Measurements from ENCODE around the gene XRCC3. TPM values are rescaled to one million over a fixed set of nuclear protein-coding genes. Genes with fewer than 3 reads are reported as not detected.

The XRCC3 gene
- total and polyA plus RNA-seq, 2 of the 8 experiments (the other 6 are each of a cell fraction or from before 2014, with no cell fraction given), result 36.9 to 41.8 TPM

- Histone ChIP-seq H3K4me2 (ENCODE audit: insufficient read depth in 1 of 2, low read depth in 2 of 2, low read length in 2 of 2) (no peak overlapping the region), H3K4me3 (ENCODE audit: extremely low read depth in 1 of 4, insufficient read depth in 2 of 4, low read depth in 3 of 4, low read length in 4 of 4) (no peak overlapping the region), H3K56ac (replicated peaks; ENCODE audit: insufficient read length, low read depth, low read length) (no peak overlapping the region), H3K23ac (ENCODE audit: insufficient read length) (no peak overlapping the region), H4K20me1 (replicated peaks in 1 of 2; ENCODE audit: control insufficient read depth in 1 of 2, insufficient read depth in 2 of 2, low read length in 2 of 2) (peaks cover 0 to 2% of the 10 kb centered on the region in 2 experiments), H3K23me2 (ENCODE audit: low read depth, low read length) (no peaks in the 10 kb centered on the region), H3K9ac (replicated peaks in 1 of 4; ENCODE audit: extremely low read depth in 1 of 4, low read depth in 3 of 4, low read length in 3 of 4) (no peak overlapping the region), H2BK5ac (ENCODE audit: low read depth, low read length) (no peak overlapping the region), H3K18ac (ENCODE audit: extremely low read depth, low read length) (peak overlapping the region; percentile 6; the same call in 1 of the 2 replicates), H3K79me1 (ENCODE audit: low read depth, low read length) (no peaks in the 10 kb centered on the region), H2AK5ac (ENCODE audit: low read depth, low read length) (no peak overlapping the region), H3K27ac (ENCODE audit: low read depth, low read length) (no peak overlapping the region), H2BK12ac (ENCODE audit: low read depth, low read length) (no peak overlapping the region), H2BK15ac (ENCODE audit: low read length) (no peak overlapping the region), H2BK20ac (ENCODE audit: low read length) (no peak overlapping the region), H4K5ac (ENCODE audit: insufficient read length, low read depth, low read length) (no peak overlapping the region), H3K4me1 (replicated peaks in 1 of 4; ENCODE audit: control insufficient read depth in 3 of 4, insufficient read depth in 4 of 4, low read length in 3 of 4) (peaks cover 0 to 3% (median under 1%) of the 10 kb centered on the region in 4 experiments; a peak in 2 of 7 replicates), H3K9me3 (ENCODE audit: insufficient read depth in 2 of 2, low read depth in 1 of 2, low read length in 1 of 2) (no peaks in the 10 kb centered on the region), H3K79me2 (ENCODE audit: control insufficient read depth in 1 of 2, insufficient read depth in 2 of 2, low read length in 2 of 2) (no peaks in the 10 kb centered on the region), H3K27me3 (replicated peaks in 1 of 4; ENCODE audit: control insufficient read depth in 3 of 4, extremely low read depth in 1 of 4, insufficient read depth in 3 of 4, low read length in 3 of 4) (no peaks in the 10 kb centered on the region; a peak in 1 of 7 replicates), H4K91ac (replicated peaks; ENCODE audit: insufficient read length, low read length) (no peak overlapping the region), H2BK120ac (replicated peaks; ENCODE audit: low read depth, low read length) (no peak overlapping the region), H2AFZ (ENCODE audit: low read length) (no peak overlapping the region), H4K8ac (ENCODE audit: extremely low read depth, insufficient read depth, low read length) (peak overlapping the region; percentile 35; the same call in 1 of the 2 replicates), H3K36me3 (ENCODE audit: control insufficient read depth in 2 of 4, insufficient read depth in 4 of 4, low read length in 3 of 4) (no peaks in the 10 kb centered on the region; a peak in 2 of 8 replicates), H3K4ac (replicated peaks; ENCODE audit: insufficient read length, low read depth, low read length) (no peak overlapping the region), H3K14ac (ENCODE audit: insufficient read length) (no peak overlapping the region)
- no peak for FAIRE-seq
- ChIA-PET CTCF (ENCODE audit: partially characterized antibody) (no interaction called here), POLR2A (ENCODE audit: partially characterized antibody) (interaction anchor here (2.2 kb wide), 1 partner anchor 9 kb away, joined by 6 read pairs; no protein-coding TSS in a partner anchor)
- 93% methylated on average over 15 of the region's 15 CpGs; no CpG with 5 or more reads in 1 of the 2 experiments for WGBS, 2 experiments (ENCODE audit: extremely low coverage in 1 of 2, insufficient coverage in 1 of 2, insufficient read length in 1 of 2, insufficient replicate concordance in 2 of 2, low coverage in 1 of 2, low lambda C conversion rate in 2 of 2, missing lambda C conversion rate in 1 of 2)
- DNase-seq (ENCODE audit: low read depth in 1 of 2, low spot score in 2 of 2), result no peak
- TF ChIP-seq POLR2A (IDR thresholded peaks at IDR 0.05; ENCODE audit: control extremely low read depth in 1 of 2, low read depth in 2 of 2, low read length in 2 of 2) (no peak), SAP30 (IDR thresholded peaks at IDR 0.05; ENCODE audit: insufficient read depth, insufficient replicate concordance, low read length) (no peak), RBBP5 (IDR thresholded peaks at IDR 0.05; ENCODE audit: borderline replicate concordance, low read depth, low read length) (no peak), CEBPB (IDR thresholded peaks at IDR 0.05; ENCODE audit: low read depth, low read length) (no peak), JUN (IDR thresholded peaks at IDR 0.05; ENCODE audit: low read depth, low read length) (no peak), CTCF (IDR thresholded peaks at IDR 0.05; ENCODE audit: control extremely low read depth in 1 of 3, insufficient read depth in 1 of 3, low read depth in 1 of 3, low read length in 3 of 3) (no peak), SIRT6 (IDR thresholded peaks at IDR 0.05; ENCODE audit: low read length) (no peak), SP2 (IDR thresholded peaks at IDR 0.05; ENCODE audit: low read length) (no peak), PHF8 (conservative IDR thresholded peaks at IDR 0.05; ENCODE audit: low read depth, low read length) (no peak), CREB1 (IDR thresholded peaks at IDR 0.05) (no peak), BACH1 (IDR thresholded peaks at IDR 0.05; ENCODE audit: low read length) (no peak)
Measured at GRCh38 chr14:103743691-103744090, 28.4 kb upstream of the XRCC3 start.

Measured in H1 (cell line).